C4-2B (cell line): ENCODE results near the gene GLE1.

Experiments
- ZFX ChIP-seq: fragments of 450-650 bp; IDR thresholded peaks from 2 replicates; pipeline ENCODE4 v1.6.1; 2017
- TF ChIP-seq, protein P1 (sequence below): fragments of 450-650 bp; conservative IDR thresholded peaks from 2 replicates; pipeline ENCODE4 v1.5.1; 2017; ENCODE audit warnings: mild to moderate bottlenecking

DNA sequence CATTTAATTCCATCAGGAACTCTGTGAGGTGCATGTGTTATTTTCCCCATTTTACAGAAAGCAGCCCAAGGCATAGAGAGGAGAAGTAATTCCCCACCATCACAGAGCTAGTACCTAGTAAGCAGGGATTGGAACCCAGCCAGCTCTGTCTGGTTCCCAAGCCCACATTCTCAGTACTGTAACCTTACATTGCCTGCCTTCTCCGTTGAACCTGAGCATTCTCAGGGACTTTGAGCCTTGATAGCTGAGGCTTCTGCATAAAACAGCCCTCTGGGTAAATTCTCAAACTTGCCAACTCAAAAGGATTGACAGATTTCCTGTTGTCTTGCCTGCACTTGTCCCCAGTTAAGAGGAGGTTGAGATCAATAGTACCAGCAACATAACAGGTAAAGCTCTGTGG lies 9.2 kb upstream of the GLE1 start:
- TF ChIP-seq, protein P1, sequence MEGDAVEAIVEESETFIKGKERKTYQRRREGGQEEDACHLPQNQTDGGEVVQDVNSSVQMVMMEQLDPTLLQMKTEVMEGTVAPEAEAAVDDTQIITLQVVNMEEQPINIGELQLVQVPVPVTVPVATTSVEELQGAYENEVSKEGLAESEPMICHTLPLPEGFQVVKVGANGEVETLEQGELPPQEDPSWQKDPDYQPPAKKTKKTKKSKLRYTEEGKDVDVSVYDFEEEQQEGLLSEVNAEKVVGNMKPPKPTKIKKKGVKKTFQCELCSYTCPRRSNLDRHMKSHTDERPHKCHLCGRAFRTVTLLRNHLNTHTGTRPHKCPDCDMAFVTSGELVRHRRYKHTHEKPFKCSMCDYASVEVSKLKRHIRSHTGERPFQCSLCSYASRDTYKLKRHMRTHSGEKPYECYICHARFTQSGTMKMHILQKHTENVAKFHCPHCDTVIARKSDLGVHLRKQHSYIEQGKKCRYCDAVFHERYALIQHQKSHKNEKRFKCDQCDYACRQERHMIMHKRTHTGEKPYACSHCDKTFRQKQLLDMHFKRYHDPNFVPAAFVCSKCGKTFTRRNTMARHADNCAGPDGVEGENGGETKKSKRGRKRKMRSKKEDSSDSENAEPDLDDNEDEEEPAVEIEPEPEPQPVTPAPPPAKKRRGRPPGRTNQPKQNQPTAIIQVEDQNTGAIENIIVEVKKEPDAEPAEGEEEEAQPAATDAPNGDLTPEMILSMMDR: no peak
- no peak for TF ChIP-seq ZFX
